PFSK-1 (cell line): ENCODE results near the gene MSI1.

Source experiments
- FOXP2 ChIP-seq: optimal IDR thresholded peaks from 2 replicates; pipeline ENCODE3; 2011; ENCODE audit warnings: borderline replicate concordance, control low read depth, inconsistent platforms; ENCODE audit not compliant: insufficient read depth; ENCODE audit errors: extremely low read length, extremely low read depth
- POLR2AphosphoS5 ChIP-seq: IDR thresholded peaks from 2 replicates; pipeline ENCODE4 v1.6.1; 2012; ENCODE audit warnings: low read depth, mild to moderate bottlenecking, control low read depth, low read length, moderate library complexity
- REST ChIP-seq, 2 experiments: IDR thresholded peaks; 2 replicates each; pipeline versions ENCODE4 v1.6.1 to v1.8.0; 2011 to 2012; ENCODE audit warnings: low read depth in 2 of 2, low read length in 2 of 2, control low read depth in 1 of 2, inconsistent platforms in 1 of 2, mild to moderate bottlenecking in 1 of 2, moderate library complexity in 1 of 2; ENCODE audit not compliant: insufficient read depth in 1 of 2
- SIN3A ChIP-seq: IDR thresholded peaks from 2 replicates; pipeline ENCODE4 v1.6.1; 2012; ENCODE audit warnings: mild to moderate bottlenecking, low read length, moderate library complexity, borderline replicate concordance; ENCODE audit not compliant: insufficient read depth
- TAF1 ChIP-seq: IDR thresholded peaks from 2 replicates; pipeline ENCODE4 v1.6.1; 2012; ENCODE audit warnings: low read length, control low read depth, borderline replicate concordance; ENCODE audit not compliant: insufficient read depth

The MSI1 gene

GRCh38 chr12:120357104-120357503, 11.9 kb downstream of the MSI1 start:
- TF ChIP-seq REST (IDR thresholded peaks at IDR 0.05; ENCODE audit: insufficient read depth in 1 of 2, low read depth in 2 of 2, low read length in 2 of 2) (no peak), TAF1 (no peak), POLR2AphosphoS5 (no peak), FOXP2 (no peak), SIN3A (no peak)

- TF ChIP-seq TAF1 (no peak), REST (IDR thresholded peaks at IDR 0.05; ENCODE audit: insufficient read depth in 1 of 2, low read depth in 2 of 2, low read length in 2 of 2) (no peak), POLR2AphosphoS5 (no peak), SIN3A (no peak), FOXP2 (no peak)
Measured at GRCh38 chr12:120356567-120357030, 12.4 kb downstream of the MSI1 start.

- TF ChIP-seq REST (IDR thresholded peaks at IDR 0.05; ENCODE audit: insufficient read depth in 1 of 2, low read depth in 2 of 2, low read length in 2 of 2) (no peak), POLR2AphosphoS5 (no peak), SIN3A (no peak), FOXP2 (no peak), TAF1 (no peak)
Measured at GRCh38 chr12:120353556-120354317, 15.2 kb downstream of the MSI1 start.

GRCh38 chr12:120353136-120353535, 15.8 kb downstream of the MSI1 start:
- TF ChIP-seq POLR2AphosphoS5: no peak
- TF ChIP-seq TAF1: no peak
- TF ChIP-seq FOXP2: no peak
- TF ChIP-seq REST (IDR thresholded peaks at IDR 0.05; ENCODE audit: insufficient read depth in 1 of 2, low read depth in 2 of 2, low read length in 2 of 2): no peak
- TF ChIP-seq SIN3A: no peak
